ENCODE measurements around the gene GDPD3. TPM values are rescaled to one million over a fixed set of nuclear protein-coding genes. Genes with fewer than 3 reads are reported as not detected.

GDPD3 gene
- total RNA-seq, 1 experiment from 2014 or later, result 3.8 TPM

DNA sequence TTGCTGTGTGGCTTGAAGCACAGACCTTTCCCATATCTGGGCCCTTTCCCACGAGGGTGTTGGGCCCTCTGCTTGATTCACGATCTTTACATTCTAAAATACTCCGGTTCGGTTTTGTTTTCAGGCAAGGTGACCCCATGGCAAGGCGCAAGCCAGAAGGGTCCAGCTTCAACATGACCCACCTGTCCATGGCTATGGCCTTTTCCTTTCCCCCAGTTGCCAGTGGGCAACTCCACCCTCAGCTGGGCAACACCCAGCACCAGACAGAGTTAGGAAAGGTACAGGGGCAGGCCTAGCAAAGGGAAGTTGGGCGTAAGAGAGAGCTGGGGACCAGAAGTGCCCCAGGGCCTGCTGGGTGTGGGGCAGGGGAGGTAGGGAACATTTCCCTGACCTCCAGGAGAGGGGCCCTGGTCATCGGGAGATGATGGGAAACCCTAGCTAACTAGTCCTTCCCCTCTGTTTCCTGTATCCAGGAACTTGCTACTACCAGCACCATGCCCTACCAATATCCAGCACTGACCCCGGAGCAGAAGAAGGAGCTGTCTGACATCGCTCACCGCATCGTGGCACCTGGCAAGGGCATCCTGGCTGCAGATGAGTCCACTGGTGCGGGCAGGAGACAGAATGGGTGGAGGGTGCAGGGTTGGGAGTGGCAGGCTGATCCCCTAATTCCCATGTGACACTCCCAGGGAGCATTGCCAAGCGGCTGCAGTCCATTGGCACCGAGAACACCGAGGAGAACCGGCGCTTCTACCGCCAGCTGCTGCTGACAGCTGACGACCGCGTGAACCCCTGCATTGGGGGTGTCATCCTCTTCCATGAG, 46.4 kb downstream of the GDPD3 start:
- no peak overlapping the region for H3K18ac ChIP-seq (ENCODE audit: insufficient read length, low read depth, low read length)
- H3K4me2 ChIP-seq (ENCODE audit: insufficient read depth, insufficient read length, low read length), result peak overlapping the region; percentile 89
- peak overlapping the region; percentile 88 to 94 for H3K4me3 Mint-ChIP-seq
- H4K20me1 ChIP-seq (ENCODE audit: control insufficient read depth, insufficient read depth, insufficient read length), result no peaks in the 10 kb centered on the region
- H2BK20ac ChIP-seq (ENCODE audit: low read depth, low read length, poor library complexity, severe bottlenecking), result no peak overlapping the region
- no peak overlapping the region for H3K23ac ChIP-seq (ENCODE audit: insufficient read length, low read depth, low read length)
- H4K5ac ChIP-seq (ENCODE audit: insufficient read length, low read depth, low read length), result no peak overlapping the region
- no peaks in the 10 kb centered on the region; a peak in 1 of 5 replicates for H3K9me3 Mint-ChIP-seq
- DNase-seq, result no peak
- no peaks in the 10 kb centered on the region; the same call in 1 of the 2 replicates for H3K4me1 ChIP-seq (ENCODE audit: insufficient read depth, low read length)
- peak overlapping the region; percentile 36; the same call in 1 of the 2 replicates for H3K14ac ChIP-seq (ENCODE audit: insufficient read depth, low read length)
- H4K91ac ChIP-seq (ENCODE audit: insufficient read length, low read depth, low read length), result no peak overlapping the region
- no peaks in the 10 kb centered on the region for H3K27me3 ChIP-seq (ENCODE audit: insufficient read depth, low read length)
- no peak overlapping the region for H3K56ac ChIP-seq (ENCODE audit: insufficient read length, low read depth, low read length)
- peaks cover 7% of the 10 kb centered on the region for H3K79me1 ChIP-seq (ENCODE audit: insufficient read depth, low read depth, low read length, poor library complexity, severe bottlenecking)
- H3K36me3 Mint-ChIP-seq (ENCODE audit: insufficient read depth in 1 of 3, low read depth in 3 of 3), result peaks cover 49 to 59% (median 54%) of the 10 kb centered on the region in 3 experiments
- no peak overlapping the region for H2AK5ac ChIP-seq (ENCODE audit: insufficient read length, low read length)
- H3K4me1 Mint-ChIP-seq, result peaks cover 19 to 30% of the 10 kb centered on the region in 2 experiments
- peaks cover 17% of the 10 kb centered on the region for H3K23me2 ChIP-seq (ENCODE audit: insufficient read length, low read depth, low read length, poor library complexity, severe bottlenecking)
- H3K27ac ChIP-seq (ENCODE audit: insufficient read length, low read depth, low read length), result no peak overlapping the region
- H4K8ac ChIP-seq (replicated peaks; ENCODE audit: insufficient read length, low read depth, low read length), result no peak overlapping the region
- no peaks in the 10 kb centered on the region for H3K9me3 ChIP-seq (ENCODE audit: control insufficient read depth, low read depth, low read length)
- no peak overlapping the region for H2BK5ac ChIP-seq (ENCODE audit: insufficient read length, low read length)
- H2BK15ac ChIP-seq (ENCODE audit: low read depth, low read length), result no peak overlapping the region
- H3K27ac Mint-ChIP-seq, result peak overlapping the region; percentile 88 to 99 (median 97)
- peak overlapping the region; percentile 81 for H3K9ac ChIP-seq (ENCODE audit: extremely low read depth, insufficient read length, low read length)
- no peak overlapping the region for H3T11ph ChIP-seq (ENCODE audit: low read length)
- no peak overlapping the region for H2BK120ac ChIP-seq (ENCODE audit: low read depth, low read length, poor library complexity, severe bottlenecking)
- no peak overlapping the region for H3K4ac ChIP-seq (ENCODE audit: low read depth, low read length)
- H2BK12ac ChIP-seq (ENCODE audit: insufficient read length, low read depth, low read length), result no peak overlapping the region
- WGBS (ENCODE audit: extremely low coverage, insufficient read length, low lambda C conversion rate), result no CpG with 5 or more reads among the region's 21 CpGs
- H2AFZ ChIP-seq (ENCODE audit: low read length), result no peak overlapping the region
- H3K79me2 ChIP-seq (ENCODE audit: insufficient read depth, low read length), result peaks cover 12% of the 10 kb centered on the region; the same call in 1 of the 2 replicates
- no peaks in the 10 kb centered on the region; the same call in 1 of the 2 replicates for H3K27me3 Mint-ChIP-seq (ENCODE audit: low read depth)
- TF ChIP-seq, protein P1, sequence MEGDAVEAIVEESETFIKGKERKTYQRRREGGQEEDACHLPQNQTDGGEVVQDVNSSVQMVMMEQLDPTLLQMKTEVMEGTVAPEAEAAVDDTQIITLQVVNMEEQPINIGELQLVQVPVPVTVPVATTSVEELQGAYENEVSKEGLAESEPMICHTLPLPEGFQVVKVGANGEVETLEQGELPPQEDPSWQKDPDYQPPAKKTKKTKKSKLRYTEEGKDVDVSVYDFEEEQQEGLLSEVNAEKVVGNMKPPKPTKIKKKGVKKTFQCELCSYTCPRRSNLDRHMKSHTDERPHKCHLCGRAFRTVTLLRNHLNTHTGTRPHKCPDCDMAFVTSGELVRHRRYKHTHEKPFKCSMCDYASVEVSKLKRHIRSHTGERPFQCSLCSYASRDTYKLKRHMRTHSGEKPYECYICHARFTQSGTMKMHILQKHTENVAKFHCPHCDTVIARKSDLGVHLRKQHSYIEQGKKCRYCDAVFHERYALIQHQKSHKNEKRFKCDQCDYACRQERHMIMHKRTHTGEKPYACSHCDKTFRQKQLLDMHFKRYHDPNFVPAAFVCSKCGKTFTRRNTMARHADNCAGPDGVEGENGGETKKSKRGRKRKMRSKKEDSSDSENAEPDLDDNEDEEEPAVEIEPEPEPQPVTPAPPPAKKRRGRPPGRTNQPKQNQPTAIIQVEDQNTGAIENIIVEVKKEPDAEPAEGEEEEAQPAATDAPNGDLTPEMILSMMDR (conservative IDR thresholded peaks at IDR 0.05), result no peak

Measured in H9 (cell line).